HG02943 (cell line): ENCODE results near the gene MICOS13.

ENCODE experiments used
- ATAC-seq: cut with Tn5 transposase; IDR thresholded peaks from one replicate; pipeline ENCODE4 v1.9.1; 2021; ENCODE audit warnings: mild to moderate bottlenecking, low read depth, moderate library complexity; ENCODE audit not compliant: unreplicated experiment

Gene MICOS13, protein sequence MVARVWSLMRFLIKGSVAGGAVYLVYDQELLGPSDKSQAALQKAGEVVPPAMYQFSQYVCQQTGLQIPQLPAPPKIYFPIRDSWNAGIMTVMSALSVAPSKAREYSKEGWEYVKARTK

DNA sequence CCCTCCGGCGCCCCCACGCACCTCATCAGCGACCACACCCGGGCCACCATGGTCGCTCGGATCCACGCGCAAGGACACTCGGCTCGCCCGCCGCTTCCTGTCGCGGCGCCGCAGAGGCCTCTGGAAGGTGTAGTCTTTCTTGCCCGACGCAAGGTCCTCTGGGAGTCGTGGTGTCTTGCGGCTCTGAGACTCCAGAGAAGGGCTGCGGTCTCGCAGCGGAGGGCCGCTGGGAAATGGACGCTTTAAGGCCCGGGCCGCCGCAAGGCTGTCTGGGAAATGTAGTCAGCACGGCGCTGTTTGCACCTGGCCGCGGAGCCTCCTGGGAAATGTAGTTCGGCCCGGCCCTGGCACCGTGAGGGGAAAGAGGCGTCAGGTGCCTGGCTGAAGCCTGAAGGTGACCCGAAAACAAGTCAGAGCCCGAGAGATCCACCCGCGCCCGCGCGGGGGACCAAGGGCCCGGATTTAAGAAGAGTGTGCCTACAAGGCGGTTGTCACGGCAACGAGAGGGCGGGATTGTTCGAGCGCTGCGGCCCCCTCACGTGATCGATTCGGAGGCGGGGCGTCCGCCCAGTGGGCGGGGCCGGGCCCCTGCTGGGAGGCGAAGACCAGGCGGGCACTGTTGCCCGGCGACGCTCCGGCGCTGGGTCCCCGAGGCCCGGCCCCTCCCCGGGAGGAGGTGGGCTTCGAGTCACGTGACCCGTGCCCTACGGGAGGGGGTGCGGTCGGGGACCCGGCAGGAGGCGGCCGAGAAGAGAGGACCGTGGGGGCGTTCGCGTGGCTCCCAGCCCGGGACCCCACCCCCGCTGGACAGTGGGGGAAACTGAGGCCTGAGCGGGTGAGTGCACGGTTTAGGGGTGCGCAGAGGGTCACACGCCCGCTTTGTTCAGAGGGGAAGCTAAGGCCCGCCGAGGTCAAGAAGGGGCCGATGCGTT is at the start of gene MICOS13, which contains the start of gene HSD11B1L:
TSS of gene MICOS13 (minus strand) at position 80 of the 932 bp plus-strand sequence. CDS start at position 50, 30 bp downstream.
TSS of gene HSD11B1L (plus strand) at position 591 of the 932 bp plus-strand sequence. CDS start 3,806 bp downstream, outside the sequence.
- ATAC-seq: peak; percentile 81

- no peak for ATAC-seq
Observed at GRCh38 chr19:5727453-5728050, 47.2 kb upstream of the MICOS13 start.

DNA sequence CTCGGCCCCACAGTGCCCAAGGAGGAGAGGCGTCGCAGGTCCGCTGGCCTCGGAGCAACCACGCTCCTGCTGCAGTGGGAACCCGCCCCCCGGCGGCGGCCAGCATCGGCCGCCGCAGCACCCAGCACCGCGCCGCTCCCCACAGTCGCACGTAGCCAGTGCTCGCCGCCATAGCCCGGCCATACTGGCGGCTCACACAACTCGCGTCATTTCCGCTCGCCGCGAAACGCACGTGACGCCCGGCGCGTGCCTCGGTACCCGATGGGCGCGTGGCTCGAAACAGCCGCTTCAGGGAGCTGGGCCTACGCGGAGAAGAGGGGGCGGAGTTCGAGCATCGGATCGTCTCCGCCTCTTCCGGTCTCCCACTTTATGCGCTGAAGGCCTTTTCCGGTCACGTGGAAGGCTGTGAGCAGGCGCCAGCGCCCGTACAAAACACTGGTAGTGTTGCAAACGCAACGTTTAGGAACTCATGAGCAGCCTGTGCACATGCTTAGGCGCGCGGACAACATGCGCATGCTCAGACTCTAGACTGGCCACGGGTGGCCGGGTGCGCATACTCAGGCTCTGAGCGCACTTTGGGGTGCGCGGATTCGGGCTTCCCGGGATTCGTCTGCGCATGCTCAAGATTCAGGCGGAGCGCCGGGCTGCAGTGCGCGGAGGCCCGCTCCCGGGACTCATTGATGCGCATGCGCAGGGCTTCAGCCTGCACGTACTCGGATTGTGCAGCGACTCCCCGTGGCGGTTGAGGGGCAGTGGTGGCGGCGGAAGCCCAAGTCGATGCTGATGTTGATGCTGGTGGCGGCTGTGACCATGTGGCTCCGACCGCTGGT is 39.9 kb upstream of the MICOS13 start, which contains the start of the genes CATSPERD and LONP1:
TSS of gene CATSPERD (plus strand) at position 677 of the 830 bp plus-strand sequence. CDS start at position 778, 101 bp downstream.
TSS of gene LONP1 (minus strand) at position 186 of the 830 bp plus-strand sequence. CDS start at position 172, 14 bp downstream.
- ATAC-seq: peak; percentile 85

DNA sequence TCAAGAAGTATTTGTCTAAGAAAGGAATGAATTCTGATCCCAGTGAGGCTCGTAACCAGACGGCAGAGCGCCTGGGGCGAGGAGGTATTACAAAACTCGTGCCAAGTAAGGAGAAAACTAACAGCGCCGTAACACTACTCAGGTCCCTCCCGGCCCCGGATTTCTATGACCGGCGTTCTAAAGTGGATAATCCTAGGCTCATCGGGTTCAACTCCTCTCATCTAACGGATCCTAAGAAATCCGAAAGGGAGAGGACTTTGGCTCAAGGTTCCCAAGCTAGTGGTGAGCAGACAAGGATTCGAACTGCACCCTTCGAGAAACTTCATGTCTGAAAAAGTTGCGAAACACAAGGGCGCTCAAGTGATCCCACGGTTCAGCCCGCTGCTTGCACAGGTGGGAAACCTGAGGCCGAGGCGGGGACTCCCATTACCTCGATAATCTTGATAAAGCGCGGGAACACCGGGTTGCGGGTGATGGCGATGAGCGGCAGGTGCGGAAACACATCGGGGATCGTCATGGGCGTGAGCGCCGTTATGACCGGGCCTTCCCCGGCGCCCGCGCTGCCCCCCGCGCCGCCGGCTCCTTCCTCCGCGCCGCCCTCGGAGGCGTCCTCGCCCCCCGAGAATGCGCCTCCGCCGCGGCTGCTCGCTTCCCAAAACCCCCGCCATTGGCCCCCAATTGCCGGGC is 39.1 kb upstream of the MICOS13 start:
- ATAC-seq: no peak

DNA sequence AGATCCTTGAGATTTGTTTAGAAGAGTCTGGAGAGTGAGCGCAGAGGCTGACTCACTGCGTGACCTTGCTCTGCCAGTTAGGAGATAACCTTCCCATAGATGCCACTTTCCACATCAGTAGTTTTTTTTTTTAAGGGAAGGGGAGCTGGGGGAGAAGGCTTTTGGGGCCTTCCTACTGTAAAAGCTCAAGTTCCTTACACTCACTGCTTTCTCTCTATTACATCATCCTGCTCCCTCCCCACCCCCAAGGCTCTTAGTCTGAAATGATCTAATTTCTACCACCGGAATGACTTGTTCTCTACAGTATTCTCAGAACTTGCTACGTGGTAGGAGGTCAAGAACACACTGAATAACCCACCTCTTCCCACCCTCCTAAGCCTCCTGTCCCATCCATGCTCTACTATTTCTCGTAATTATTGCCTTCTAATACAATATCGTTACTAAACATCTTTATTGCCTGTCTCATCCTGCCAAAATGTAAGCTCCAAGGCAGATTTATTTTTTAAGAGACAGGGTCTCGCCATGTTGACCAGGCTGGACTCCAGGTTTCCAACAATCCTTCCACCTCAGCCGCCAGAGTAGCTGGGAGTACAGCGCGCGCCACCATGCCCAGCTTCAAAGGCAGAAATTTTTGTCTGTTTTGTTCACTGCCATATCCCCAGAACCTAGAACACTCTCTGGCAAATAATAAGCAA is 38.4 kb upstream of the MICOS13 start:
- no peak for ATAC-seq

GRCh38 chr19:5718037-5718578 is 37.8 kb upstream of the MICOS13 start:
- ATAC-seq: no peak

- no peak for ATAC-seq
Observed at GRCh38 chr19:5717215-5717935, 37.1 kb upstream of the MICOS13 start.

GRCh38 chr19:5714816-5715215 is 34.5 kb upstream of the MICOS13 start:
- ATAC-seq: no peak

- no peak for ATAC-seq
Observed at GRCh38 chr19:5713228-5713627, 32.9 kb upstream of the MICOS13 start.

DNA sequence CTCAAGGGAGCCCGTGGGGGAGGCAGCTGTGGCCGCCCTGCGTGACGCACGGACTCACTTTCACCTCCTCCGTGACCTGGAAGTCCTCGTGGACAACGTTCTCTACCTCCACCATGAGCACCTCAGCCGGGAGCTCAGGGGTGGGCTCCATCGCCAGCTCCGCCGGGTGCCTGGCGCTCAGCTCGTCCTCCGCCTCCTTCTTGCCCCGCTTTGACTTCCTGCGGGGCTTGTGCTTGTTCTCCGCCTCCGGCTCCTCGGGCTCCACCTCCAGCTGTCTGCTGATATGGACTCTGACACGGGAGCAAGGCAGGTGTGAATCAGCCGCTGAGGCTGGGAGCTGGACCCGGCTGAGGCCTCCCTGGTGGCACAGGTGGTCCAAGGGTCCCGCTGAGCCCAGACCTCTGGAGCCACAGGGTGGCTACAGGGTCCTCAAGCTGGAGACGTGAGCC is 31.4 kb upstream of the MICOS13 start:
- ATAC-seq: no peak

- ATAC-seq: no peak
Observed at GRCh38 chr19:5711025-5711424, 30.7 kb upstream of the MICOS13 start.

- ATAC-seq: no peak
Observed at GRCh38 chr19:5707576-5708575, 27.6 kb upstream of the MICOS13 start.

DNA sequence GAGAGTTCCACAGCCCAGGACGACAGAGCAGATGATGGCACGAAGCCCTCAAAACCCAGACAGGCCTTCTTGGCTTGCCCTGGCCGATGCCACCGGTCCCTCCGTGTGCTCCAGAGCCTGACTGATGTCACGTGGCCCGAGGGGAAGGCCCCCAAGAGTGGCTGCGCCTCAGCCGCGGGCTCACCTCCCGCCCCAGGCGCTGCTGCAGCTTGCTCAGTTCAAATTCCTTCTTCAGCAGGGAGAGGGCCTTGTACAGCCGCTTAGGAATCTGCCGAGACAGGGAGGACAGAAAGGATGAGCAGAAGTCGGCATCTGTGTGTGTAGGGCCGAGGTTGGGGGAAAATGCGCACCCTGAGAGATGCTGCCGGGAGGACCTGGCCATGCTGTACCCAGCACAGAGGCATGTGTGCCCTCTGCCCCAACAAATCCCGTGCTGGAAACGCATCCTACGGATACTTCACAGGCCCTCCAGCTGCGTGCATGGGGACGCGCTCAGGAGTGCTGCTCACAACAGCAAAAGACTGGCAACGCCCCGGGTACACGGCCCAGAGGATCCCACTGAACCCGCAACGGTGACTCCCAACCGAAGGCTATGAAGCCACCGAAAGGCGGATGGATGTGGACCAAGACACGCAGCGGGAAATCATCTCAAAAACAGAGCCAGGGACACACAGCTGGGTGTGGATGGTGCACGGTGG is 26.7 kb upstream of the MICOS13 start:
- ATAC-seq: no peak

DNA sequence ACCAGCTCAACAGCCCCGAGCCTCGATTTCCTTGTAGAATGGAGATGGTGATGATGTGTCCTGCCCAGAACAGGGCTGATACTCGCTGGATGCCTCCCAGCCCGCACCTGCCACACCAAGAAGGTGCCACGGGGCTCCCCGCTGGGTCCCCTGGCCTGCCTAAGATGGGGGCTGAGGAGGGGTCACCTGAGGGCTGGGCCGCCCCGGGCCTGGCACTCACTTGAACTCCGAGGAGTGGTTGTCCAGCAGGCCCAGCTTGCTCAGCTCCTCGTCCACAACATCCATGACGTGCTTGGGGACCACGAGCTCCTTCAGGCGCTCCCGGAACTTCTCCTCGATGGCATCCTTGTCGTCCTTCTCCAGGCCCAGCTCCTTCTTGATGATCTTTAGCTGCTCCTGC is 25.2 kb upstream of the MICOS13 start:
- no peak for ATAC-seq

DNA sequence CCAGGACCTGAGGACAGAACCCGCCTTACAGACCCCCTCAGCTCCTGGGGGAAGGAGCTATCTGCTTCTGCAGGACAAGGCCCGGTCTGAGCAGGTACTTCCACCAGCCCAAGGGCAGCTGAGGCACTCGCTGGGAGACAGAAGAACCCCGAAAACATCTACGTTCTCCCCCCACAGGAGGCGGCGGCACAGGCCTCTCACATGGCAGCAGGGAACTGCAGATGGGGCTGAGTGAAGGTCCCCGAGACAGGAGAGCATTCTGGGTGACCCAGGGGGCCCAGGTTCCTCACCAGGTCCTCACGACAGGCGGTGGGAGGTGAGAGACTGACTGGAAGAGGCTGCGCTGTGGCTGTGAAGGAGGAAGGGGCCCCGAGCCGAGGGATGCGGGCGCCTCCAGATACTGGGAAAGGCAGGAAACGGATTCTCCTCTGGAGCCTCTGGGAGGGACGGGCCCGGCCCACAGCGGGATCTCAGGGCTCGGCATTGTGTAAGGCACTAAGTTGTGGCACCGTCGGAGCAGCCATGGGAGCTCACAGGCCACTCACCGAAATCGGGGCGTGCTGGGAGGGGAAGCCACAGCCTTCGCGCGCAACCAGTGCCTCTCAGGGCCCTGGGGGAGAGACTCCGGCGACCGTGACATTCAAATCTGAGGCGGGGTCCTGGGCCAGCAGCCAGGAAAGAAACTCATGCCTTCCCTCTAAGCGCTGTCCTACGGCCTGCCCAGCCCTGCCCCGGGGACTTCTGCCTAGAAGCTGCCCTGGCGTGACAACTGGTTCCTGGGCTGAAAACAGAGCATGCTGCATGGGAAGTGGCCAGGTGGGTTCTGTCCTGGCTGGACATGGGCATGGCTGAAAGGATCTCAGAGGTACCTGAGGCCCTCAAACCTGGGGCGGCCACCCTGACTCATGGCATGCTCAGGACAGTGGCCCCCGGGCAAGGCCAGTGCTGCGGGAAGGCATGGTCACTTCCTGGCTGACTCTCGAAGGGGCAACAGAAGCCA is 23.8 kb upstream of the MICOS13 start:
- ATAC-seq: no peak
